ENCODE data around the gene PDK4.

GRCh38 chr7:95602421-95602820 lies 6.1 kb upstream of the PDK4 start:
- no peak for TF ChIP-seq CTCF (IDR thresholded peaks at IDR 0.05; ENCODE audit: borderline replicate concordance, extremely low read depth, low read length, poor library complexity, severe bottlenecking)
- no peak for TF ChIP-seq EZH2 (IDR thresholded peaks at IDR 0.05; ENCODE audit: borderline replicate concordance, low read depth, low read length, severe bottlenecking)
